CD14-positive monocyte (primary cell): ENCODE measurements around the gene ADPRS. TPM values are rescaled to one million over a fixed set of nuclear protein-coding genes. Genes with fewer than 3 reads are reported as not detected.

ENCODE experiments used
- DNase-seq, 3 donors: peaks; one replicate each; pipeline ENCODE4 v3.0.0-alpha.2; 2011 to 2022
- H2AFZ ChIP-seq: 2 replicates; pipeline ENCODE4 v1.6.0; 2012; ENCODE audit warnings: mild to moderate bottlenecking, low read depth, low read length, inconsistent platforms; ENCODE audit not compliant: insufficient read depth, poor library complexity, severe bottlenecking
- H3K27ac ChIP-seq, 2 donors: 1 replicate in 1 of 2; 2 replicates in 1 of 2; pipeline ENCODE4 v1.5.1; 2012 to 2013; ENCODE audit warnings: low read length in 2 of 2, control low read depth in 1 of 2, inconsistent platforms in 1 of 2, low read depth in 1 of 2, mild to moderate bottlenecking in 1 of 2
- H3K27me3 ChIP-seq, 2 donors: one replicate each; pipeline versions ENCODE4 v1.6.0 to v1.6.1; 2011 to 2013; ENCODE audit warnings: low read length in 2 of 2; ENCODE audit not compliant: control insufficient read depth in 2 of 2, insufficient read depth in 2 of 2
- H3K36me3 ChIP-seq, 2 donors: replicated peaks in 1 of 2; 1 replicate in 1 of 2; 2 replicates in 1 of 2; pipeline versions ENCODE4 v1.5.1 to v1.6.1; 2012 to 2013; ENCODE audit warnings: low read length in 2 of 2, control low read depth in 1 of 2, inconsistent platforms in 1 of 2, mild to moderate bottlenecking in 1 of 2; ENCODE audit not compliant: insufficient read depth in 2 of 2, control insufficient read depth in 1 of 2
- H3K4me1 ChIP-seq, 2 donors: 1 replicate in 1 of 2; 2 replicates in 1 of 2; pipeline versions ENCODE4 v1.5.1 to v1.6.1; 2012 to 2013; ENCODE audit warnings: low read length in 2 of 2, control low read depth in 1 of 2, inconsistent platforms in 1 of 2, mild to moderate bottlenecking in 1 of 2, moderate library complexity in 1 of 2; ENCODE audit not compliant: insufficient read depth in 2 of 2, control insufficient read depth in 1 of 2
- H3K4me2 ChIP-seq: replicated peaks from 2 replicates; pipeline ENCODE3; 2012; ENCODE audit warnings: low read length, moderate library complexity, mild to moderate bottlenecking; ENCODE audit not compliant: poor library complexity, severe bottlenecking; ENCODE audit errors: extremely low read depth
- H3K4me3 ChIP-seq, 3 experiments: fragments of 200-600 bp in 1 of 3; sonication (generic) in 1 of 3; replicated peaks in 1 of 3; 1 replicate in 2 of 3; 2 replicates in 1 of 3; pipeline ENCODE4 v1.5.1; 2011 to 2013; ENCODE audit warnings: low read length in 3 of 3, mild to moderate bottlenecking in 3 of 3, control low read depth in 2 of 3, low read depth in 2 of 3, inconsistent platforms in 1 of 3, moderate library complexity in 1 of 3
- H3K79me2 ChIP-seq: 2 replicates; pipeline ENCODE4 v1.6.0; 2012; ENCODE audit warnings: mild to moderate bottlenecking, control low read depth, inconsistent platforms, low read length, moderate library complexity; ENCODE audit not compliant: insufficient read depth
- H3K9ac ChIP-seq: 2 replicates; pipeline ENCODE4 v1.6.0; 2017; ENCODE audit warnings: low read length, mild to moderate bottlenecking; ENCODE audit not compliant: insufficient read depth, poor library complexity, severe bottlenecking
- H3K9me3 ChIP-seq, 2 donors: replicated peaks in 1 of 2; 1 replicate in 1 of 2; 2 replicates in 1 of 2; pipeline versions ENCODE4 v1.5.1 to v1.6.1; 2012 to 2013; ENCODE audit warnings: low read length in 2 of 2, control low read depth in 1 of 2; ENCODE audit not compliant: control insufficient read depth in 1 of 2, insufficient read depth in 1 of 2
- H4K20me1 ChIP-seq: 2 replicates; pipeline ENCODE4 v1.6.0; 2012; ENCODE audit warnings: mild to moderate bottlenecking, low read length, control low read depth, moderate library complexity; ENCODE audit not compliant: insufficient read depth
- H3K27ac Mint-ChIP-seq, 7 donors: one replicate each; pipeline ENCODE4 v1.8.0; 2020; ENCODE audit warnings: mild to moderate bottlenecking in 7 of 7, mixed read lengths in 7 of 7, moderate library complexity in 6 of 7, inconsistent platforms in 2 of 7
- H3K27me3 Mint-ChIP-seq, 3 donors: one replicate each; pipeline ENCODE4 v1.8.0; 2021 to 2022; ENCODE audit warnings: low read depth in 3 of 3, mild to moderate bottlenecking in 3 of 3, mixed read lengths in 3 of 3, moderate library complexity in 3 of 3, inconsistent platforms in 1 of 3
- H3K36me3 Mint-ChIP-seq, 2 donors: one replicate each; pipeline ENCODE4 v1.8.0; 2020; ENCODE audit warnings: mixed read lengths in 2 of 2, inconsistent platforms in 1 of 2, mild to moderate bottlenecking in 1 of 2
- H3K4me1 Mint-ChIP-seq: one replicate; pipeline ENCODE4 v1.8.0; 2020; ENCODE audit warnings: mild to moderate bottlenecking, mixed read lengths
- H3K4me3 Mint-ChIP-seq, 2 donors: one replicate each; pipeline ENCODE4 v1.8.0; 2020; ENCODE audit warnings: mild to moderate bottlenecking in 2 of 2, mixed read lengths in 2 of 2, moderate library complexity in 1 of 2
- H3K9me3 Mint-ChIP-seq, 7 donors: one replicate each; pipeline ENCODE4 v1.8.0; 2020 to 2022; ENCODE audit warnings: mixed read lengths in 7 of 7, mild to moderate bottlenecking in 6 of 7, moderate library complexity in 6 of 7, inconsistent platforms in 2 of 7
- CTCF ChIP-seq: fragments of 200-600 bp; IDR thresholded peaks from one replicate; pipeline ENCODE4 v1.8.0; 2022; ENCODE audit warnings: antibody characterized with exemption, mild to moderate bottlenecking
- WGBS: methylation state at CpG from one replicate; pipeline ENCODE4 v1.1.5; 2013; ENCODE audit warnings: missing lambda C conversion rate; ENCODE audit not compliant: insufficient coverage; 5-methylcytosine and 5-hydroxymethylcytosine counted together
- intact Hi-C, 2 donors: fragments of 100-400 bp; cut with micrococcal nuclease; formaldehyde crosslinking; loops; one replicate each; pipeline versions ENCODE4 v1.15.0 to v1.15.1; 2023
- polyA plus RNA-seq, 3 donors: library from polyadenylated mRNA; depleted of rRNA in 1 of 3; unstranded in 2 of 3; stranded (reverse) in 1 of 3; fragments of 300-500 nt in 2 of 3; fragments of >200 nt in 1 of 3; fragmentation: Illumina TruSeq in 2 of 3; gene quantifications; 1 replicate in 2 of 3; 2 replicates in 1 of 3; pipeline ENCODE4 v1.2.3, GENCODE V29; 2012 to 2021

The ADPRS gene
- polyA plus RNA-seq, 3 donors, result 13.4 to 30.6 (median 21.9) TPM

GRCh38 chr1:36098650-36099365 is 10.1 kb downstream of the ADPRS start:
- H3K27me3 ChIP-seq, result no peaks in the 10 kb centered on the region
- H3K4me2 ChIP-seq, result no peak overlapping the region
- no peaks in the 10 kb centered on the region for H3K79me2 ChIP-seq
- peaks cover 15 to 30% of the 10 kb centered on the region in 2 donors for H3K36me3 ChIP-seq
- H4K20me1 ChIP-seq, result no peaks in the 10 kb centered on the region
- intact Hi-C loops, result loop anchor here (2.0 to 5.0 kb wide), 2 partner anchors 88 to 90 kb away; no protein-coding TSS in a partner anchor
- Mint-ChIP-seq H3K9me3 (peaks cover 0 to 4% (median 0%) of the 10 kb centered on the region in 7 donors), H3K27me3 (peaks cover 0 to 6% (median 1%) of the 10 kb centered on the region in 3 donors), H3K4me1 (peaks cover 39% of the 10 kb centered on the region), H3K4me3 (no peak overlapping the region), H3K27ac (no peak overlapping the region), H3K36me3 (peaks cover 15 to 30% of the 10 kb centered on the region in 2 donors)
- no peak for DNase-seq
- no peak for TF ChIP-seq CTCF
- H3K4me3 ChIP-seq, result no peak overlapping the region
- H3K9ac ChIP-seq, result peak overlapping the region; percentile 15
- peak overlapping the region in 1 of 2 donors; percentile 26 for H3K27ac ChIP-seq
- H2AFZ ChIP-seq, result no peak overlapping the region
- WGBS, result 97% methylated on average over 12 of the region's 13 CpGs
- H3K4me1 ChIP-seq, result peaks cover 30 to 36% of the 10 kb centered on the region in 2 donors
- no peaks in the 10 kb centered on the region for H3K9me3 ChIP-seq

- peak overlapping the region in 2 of 7 donors; percentile 5 to 68 for H3K27ac Mint-ChIP-seq
Observed at GRCh38 chr1:36099681-36100341, 11.1 kb downstream of the ADPRS start.

More at GRCh38 chr1:36099681-36100341, 11.1 kb downstream of the ADPRS start:
- H3K36me3 ChIP-seq, result peaks cover 6 to 20% of the 10 kb centered on the region in 2 donors
- TF ChIP-seq CTCF, result peak; percentile 90
- peak overlapping the region in 1 of 2 donors; percentile 26 for H3K27ac ChIP-seq
- H3K9ac ChIP-seq, result no peak overlapping the region
- H3K4me3 ChIP-seq, result peak overlapping the region in 1 of 3 experiments; percentile 24
- peaks cover 22 to 26% of the 10 kb centered on the region in 2 donors for H3K4me1 ChIP-seq
- no peaks in the 10 kb centered on the region for H4K20me1 ChIP-seq
- WGBS, result 39% methylated on average over 15 of the region's 18 CpGs
- Mint-ChIP-seq H3K36me3 (peaks cover 7 to 20% of the 10 kb centered on the region in 2 donors), H3K27me3 (peaks cover 0 to 8% (median 1%) of the 10 kb centered on the region in 3 donors), H3K9me3 (peaks cover 0 to 4% (median 0%) of the 10 kb centered on the region in 7 donors), H3K4me3 (peak overlapping the region; percentile 38 to 74), H3K4me1 (peaks cover 30% of the 10 kb centered on the region)
- intact Hi-C loops, result loop anchor here (1.0 to 5.0 kb wide), 6 partner anchors 34 to 187 kb away; no protein-coding TSS in a partner anchor
- H2AFZ ChIP-seq, result peak overlapping the region; percentile 52
- DNase-seq, result peak; percentile 55 to 68 (median 66)
- H3K79me2 ChIP-seq, result no peaks in the 10 kb centered on the region
- peak overlapping the region; percentile 38 for H3K4me2 ChIP-seq
- H3K27me3 ChIP-seq, result no peaks in the 10 kb centered on the region
- H3K9me3 ChIP-seq, result no peaks in the 10 kb centered on the region
